ENCODE measurements around the gene NSUN6.
A peak's percentile ranks its signal among the peaks of the same experiment; 100 is the strongest.
"Not testable (repeated sequence)": the region's sequence is repeated elsewhere in the genome, so short reads cannot be mapped to it uniquely, and the experiment has no call there.

The NSUN6 gene

DNA sequence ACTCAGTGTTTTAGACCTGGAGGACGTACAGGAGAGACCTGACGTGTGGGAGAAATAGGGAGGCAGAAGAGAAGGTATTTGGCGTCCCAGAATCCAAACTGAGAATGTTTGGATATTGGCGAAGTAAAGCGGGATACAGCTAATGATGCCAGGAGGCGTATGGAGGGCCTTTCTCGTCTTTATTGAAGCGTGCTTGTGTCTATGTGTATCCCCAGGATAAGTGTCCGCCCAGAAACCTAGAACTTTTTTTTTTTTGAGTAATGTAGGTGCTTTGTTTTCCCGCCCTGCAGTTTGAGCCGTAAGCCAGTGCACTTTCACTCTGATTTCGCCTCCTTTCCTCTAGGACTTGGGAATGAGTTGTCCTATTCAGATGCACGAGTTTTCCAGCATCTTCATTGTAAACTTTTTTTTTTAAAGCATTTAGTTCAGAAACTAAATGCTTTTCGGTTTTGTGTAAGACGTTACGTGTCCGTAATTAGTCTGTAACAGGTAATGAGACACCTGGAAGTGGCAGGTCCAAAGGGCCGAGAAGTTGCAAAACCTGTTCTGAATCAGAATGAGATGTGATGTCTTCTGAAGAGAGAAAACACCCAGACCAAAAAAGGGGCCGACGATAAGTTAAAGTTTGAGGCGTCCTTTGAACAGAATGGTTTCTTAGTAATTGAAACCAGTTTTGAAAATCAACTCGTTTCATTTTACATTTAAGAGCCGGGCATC, 8.6 kb upstream of the NSUN6 start:
- DNase-seq (ENCODE audit: low spot score): no peak

DNA sequence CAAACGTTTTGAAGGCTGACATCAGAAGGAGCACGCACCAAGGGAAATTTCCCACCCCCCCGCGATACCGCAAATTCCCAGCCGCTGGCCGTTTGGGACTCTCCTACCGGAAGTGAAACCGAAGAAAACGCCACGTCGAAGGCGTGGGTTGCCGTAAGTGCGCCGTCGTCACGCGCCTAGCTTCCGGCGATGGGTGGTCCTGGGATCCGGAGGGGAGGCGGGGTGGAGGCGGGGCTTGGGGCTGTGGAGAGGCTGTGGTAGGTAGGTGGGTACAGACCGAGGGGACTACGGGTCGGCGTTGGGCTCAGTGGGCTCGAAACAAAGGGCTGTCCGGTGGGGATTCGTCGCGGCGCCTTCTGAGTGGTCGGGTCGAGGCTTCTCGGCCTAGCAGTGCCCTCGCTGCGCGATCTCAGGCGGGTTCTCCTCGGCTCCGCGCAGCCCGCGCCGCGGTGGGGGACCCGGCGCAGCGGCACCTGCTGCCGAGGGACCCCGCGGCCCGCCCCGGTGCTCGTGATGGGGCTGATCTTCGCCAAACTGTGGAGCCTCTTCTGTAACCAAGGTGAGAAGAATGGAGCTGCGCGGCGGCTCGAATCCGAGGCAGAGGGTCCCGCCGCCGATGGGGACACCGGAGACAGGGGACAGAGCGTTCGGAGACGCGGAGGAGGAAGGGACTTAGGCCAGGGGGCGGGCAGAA, 7.9 kb upstream of the NSUN6 start, which contains the start of gene ARL5B:
TSS of gene ARL5B (plus strand) at position 307 of the 694 bp plus-strand sequence. CDS start at position 514, 207 bp downstream.
- peak; percentile 93 for DNase-seq (ENCODE audit: low spot score)

- DNase-seq (ENCODE audit: low spot score): no peak
Measured at GRCh38 chr10:18658271-18659124, 7.1 kb upstream of the NSUN6 start.

DNA sequence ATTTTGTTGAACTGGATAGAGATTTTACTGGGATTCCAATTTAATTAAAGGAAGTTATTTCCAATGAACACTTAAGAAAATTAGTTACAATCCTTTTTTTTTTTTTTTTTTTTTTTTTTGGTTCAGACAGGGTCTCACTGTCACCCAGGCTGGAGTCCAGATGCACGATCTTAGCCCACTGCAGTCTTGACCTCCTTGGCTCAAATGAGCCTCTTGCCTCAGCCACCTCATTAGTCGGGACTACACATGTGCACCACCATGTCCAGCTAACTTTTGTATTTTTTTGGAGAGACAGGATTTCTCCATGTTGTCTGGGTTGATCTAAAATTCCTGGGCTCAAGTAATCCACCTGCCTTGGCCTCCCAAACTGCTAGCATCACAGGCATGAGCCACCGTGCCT, 5.3 kb upstream of the NSUN6 start:
- no peak for DNase-seq (ENCODE audit: low spot score)

DNA sequence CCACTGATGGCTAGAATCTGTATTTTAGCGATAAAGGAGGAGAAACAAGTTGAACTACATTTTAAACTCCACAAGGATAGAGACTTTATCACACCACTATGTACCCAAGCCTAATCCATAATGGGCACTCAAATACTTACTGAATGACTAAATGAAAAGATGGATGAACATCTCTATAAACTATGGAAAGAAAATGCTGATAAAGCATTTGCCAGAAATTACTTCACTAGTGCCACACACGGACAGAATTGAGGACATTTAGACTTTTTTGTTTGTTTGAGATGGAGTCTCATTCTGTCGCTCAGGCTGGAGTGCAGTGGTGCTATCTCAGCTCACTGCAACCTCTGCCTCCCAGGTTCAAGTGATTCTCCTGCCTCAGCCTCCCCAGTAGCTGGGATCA, 1.7 kb upstream of the NSUN6 start:
- no peak for DNase-seq (ENCODE audit: low spot score)

DNA sequence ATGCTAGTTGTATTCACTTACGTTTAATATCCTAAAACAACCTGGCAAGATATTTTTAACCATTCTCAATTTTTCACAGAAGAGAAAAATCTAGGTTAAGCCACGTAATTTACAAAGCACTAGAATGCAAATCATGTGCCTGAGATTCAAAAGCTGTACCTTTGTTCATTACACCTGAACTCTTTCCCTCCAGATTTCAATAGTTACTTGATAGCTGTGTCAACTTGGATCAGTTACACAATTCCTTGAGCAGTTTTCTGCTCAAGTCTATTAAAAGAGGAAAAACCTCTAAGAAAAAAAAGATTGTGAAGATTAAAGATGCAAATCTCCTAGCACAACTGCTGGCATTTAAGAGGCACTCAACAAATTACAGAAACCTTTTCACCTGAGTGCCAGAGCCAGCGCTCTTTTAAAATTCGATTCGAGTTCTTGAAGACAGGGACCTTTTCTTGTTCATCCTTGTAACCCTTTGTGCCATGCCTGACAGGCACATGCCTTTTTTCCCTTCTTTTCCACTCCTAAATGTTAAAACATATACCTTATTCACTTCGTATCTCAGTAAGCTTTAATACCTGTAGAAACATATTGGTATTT, 886 bp downstream of the NSUN6 start:
- DNase-seq (ENCODE audit: low spot score): no peak

- no peak for DNase-seq (ENCODE audit: low spot score)
Measured at GRCh38 chr10:18649364-18649959, 1.9 kb downstream of the NSUN6 start.

DNA sequence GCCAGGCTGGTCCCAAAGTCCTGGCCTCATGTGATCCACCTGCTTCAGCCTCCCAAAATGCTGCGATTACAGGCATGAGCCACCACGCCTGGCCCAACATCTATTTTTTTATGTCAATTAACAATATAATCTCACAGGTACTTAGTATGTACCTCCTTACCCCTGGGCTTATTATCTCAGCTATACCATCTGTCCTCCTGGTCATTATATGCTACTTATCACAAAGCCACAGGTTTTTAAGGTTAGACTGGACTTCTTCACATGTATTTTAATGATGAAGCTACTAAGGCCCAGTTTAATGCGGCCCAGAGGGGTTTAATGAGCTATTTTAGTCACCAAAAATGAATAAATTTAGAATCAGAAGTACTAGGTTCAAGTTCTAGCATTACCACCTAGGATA, 3.4 kb downstream of the NSUN6 start:
- DNase-seq (ENCODE audit: low spot score): no peak

- DNase-seq (ENCODE audit: low spot score): no peak
Measured at GRCh38 chr10:18647151-18647550, 4.2 kb downstream of the NSUN6 start.

- not testable (repeated sequence) for DNase-seq (ENCODE audit: low spot score)
Measured at GRCh38 chr10:18639719-18640118, 11.7 kb downstream of the NSUN6 start.

DNA sequence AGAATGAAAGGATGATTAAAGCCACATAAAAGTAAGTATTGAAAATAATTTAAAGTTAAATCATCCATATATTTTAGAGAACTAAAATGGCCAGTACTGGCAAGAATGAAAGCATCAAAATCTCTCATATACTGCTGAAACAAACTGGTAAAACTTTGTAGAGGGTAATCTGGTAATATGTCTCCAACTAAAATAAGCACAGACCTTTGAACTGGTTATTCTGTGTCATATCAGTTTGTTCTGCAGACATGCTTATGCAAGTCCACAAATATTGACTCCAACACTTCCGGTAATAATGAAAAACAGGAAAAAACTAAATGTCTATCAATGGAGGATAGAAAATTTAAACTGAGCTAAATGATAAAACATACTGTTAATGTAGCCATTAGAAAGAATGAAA, 14.0 kb downstream of the NSUN6 start:
- not testable (repeated sequence) for DNase-seq (ENCODE audit: low spot score)

- DNase-seq (ENCODE audit: low spot score): no peak
Measured at GRCh38 chr10:18635995-18636394, 15.4 kb downstream of the NSUN6 start.

GRCh38 chr10:18632500-18632899, 18.9 kb downstream of the NSUN6 start:
- not testable (repeated sequence) for DNase-seq (ENCODE audit: low spot score)

DNA sequence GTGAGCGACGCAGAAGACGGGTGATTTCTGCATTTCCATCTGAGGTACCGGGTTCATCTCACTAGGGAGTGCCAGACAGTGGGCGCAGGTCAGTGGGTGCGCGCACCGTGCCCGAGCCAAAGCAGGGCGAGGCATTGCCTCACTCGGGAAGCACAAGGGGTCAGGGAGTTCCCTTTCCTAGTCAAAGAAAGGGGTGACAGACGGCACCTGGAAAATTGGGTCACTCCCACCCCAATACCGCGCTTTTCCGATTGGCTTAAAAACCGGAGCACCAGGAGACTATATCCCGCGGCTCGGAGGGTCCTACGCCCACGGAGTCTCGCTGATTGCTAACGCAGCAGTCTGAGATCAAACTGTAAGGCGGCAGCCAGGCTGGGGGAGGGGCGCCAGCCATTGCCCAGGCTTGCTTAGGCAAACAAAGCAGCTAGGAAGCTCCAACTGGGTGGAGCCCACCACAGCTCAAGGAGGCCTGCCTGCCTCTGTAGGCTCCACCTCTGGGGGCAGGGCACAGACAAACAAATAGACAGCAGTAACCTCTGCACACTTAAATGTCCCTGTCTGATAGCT, 23.9 kb downstream of the NSUN6 start:
- DNase-seq (ENCODE audit: low spot score): peak; percentile 37

- no peak for DNase-seq (ENCODE audit: low spot score)
Measured at GRCh38 chr10:18625886-18626285, 25.5 kb downstream of the NSUN6 start.

DNA sequence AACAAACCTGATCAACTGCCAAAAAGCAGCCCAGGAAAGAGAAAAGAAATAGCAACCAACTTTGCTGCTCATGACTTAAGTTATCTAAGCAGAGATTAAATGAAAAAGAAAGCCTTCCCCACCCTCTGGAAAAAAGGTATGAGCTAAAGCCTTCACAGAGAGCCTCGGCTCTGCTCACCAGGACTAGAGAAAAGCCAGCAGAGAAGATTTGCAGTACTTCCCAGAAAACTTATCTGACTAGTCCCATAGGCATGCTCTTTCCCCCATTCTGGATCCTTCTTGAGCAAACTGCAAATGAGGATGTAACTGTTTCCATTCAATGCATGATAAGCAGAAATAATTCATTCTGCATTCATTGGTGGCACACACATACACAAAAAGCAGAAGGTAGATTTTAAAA, 27.7 kb downstream of the NSUN6 start:
- not testable (repeated sequence) for DNase-seq (ENCODE audit: low spot score)

DNA sequence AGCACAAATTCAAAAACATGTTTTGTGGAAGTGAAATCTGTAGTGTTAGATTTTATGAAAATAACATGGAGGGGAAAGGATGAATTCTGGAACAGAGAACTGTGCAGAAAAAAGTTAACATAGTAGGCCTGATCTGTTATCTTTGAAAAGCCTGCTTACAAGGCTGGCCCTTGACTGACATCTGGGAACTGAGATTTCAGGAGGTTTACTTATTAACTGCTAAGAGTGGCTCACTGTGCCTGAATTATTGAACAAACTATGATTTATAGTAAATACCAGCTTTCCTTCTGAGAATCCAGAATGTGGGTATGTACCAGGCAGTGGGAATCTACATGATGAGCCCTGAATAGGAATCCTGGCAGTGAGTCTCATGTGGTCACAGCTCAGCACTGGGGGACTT, 30.5 kb downstream of the NSUN6 start:
- DNase-seq (ENCODE audit: low spot score): no peak

DNA sequence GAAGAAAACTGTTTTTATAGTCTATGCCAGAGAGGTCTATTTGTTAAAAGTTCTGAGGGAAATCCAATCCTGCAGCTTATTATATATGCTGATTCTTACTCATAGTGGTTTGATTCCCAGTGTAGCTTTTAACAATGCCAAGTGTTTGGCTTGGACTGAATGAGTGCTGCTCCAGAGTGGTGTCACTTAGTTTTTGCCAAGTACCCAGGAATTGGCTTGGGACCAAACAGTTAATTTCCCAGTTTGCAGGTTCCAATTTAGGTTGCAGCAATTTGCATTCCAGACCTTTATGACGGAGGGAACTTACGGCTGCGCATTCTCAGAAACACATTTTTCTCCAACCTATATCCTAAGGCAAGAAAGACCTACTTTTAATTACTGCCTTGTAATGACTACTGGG, 32.4 kb downstream of the NSUN6 start:
- DNase-seq (ENCODE audit: low spot score): no peak

DNA sequence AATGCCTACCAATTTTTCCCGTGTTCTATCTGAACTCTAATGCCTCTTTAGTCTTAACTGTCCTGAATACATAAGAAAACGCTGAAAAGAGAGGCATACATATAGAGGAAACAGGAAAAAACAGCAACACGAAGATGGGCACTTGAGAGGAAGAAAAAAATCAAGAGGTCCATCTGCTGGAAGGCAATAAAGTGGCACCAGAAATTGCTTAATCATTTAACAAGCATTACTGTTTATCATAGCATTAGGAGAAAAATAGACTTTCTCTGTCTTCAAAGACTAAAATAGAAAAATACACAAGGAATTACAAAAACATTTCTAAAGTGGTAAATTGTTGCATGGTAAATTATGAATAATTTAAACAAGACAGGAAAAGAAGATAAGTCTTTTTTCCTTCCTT, 35.0 kb downstream of the NSUN6 start:
- no peak for DNase-seq (ENCODE audit: low spot score)

GRCh38 chr10:18615618-18616017, 35.8 kb downstream of the NSUN6 start:
- DNase-seq (ENCODE audit: low spot score): no peak

DNA sequence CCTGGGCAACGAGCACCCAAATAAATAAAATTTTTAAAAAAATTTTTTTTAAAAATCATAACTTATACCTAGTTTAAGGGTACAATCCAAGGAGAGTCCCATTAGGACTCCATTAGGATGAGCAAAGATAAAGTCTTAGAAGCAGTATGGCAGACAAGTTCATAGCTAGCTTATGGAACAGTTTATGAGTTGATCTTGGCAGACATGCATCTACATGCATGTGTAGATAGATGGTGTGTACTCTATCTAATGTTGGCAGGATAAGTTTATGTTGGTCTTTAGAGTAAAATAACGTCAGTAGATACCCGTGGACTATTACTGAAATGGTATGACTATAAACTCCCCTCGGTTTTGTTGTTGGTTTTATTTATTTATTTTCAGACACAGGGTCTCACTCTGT, 40.2 kb downstream of the NSUN6 start:
- DNase-seq (ENCODE audit: low spot score): no peak

GRCh38 chr10:18610517-18610916, 40.9 kb downstream of the NSUN6 start:
- DNase-seq (ENCODE audit: low spot score): peak; percentile 94

Data from kidney capillary endothelial cell (primary cell).